ENCODE data around the gene ITPR3.

ITPR3 gene

GRCh38 chr6:33705955-33706725, 85.0 kb downstream of the ITPR3 start:
- no peak for DNase-seq

DNA sequence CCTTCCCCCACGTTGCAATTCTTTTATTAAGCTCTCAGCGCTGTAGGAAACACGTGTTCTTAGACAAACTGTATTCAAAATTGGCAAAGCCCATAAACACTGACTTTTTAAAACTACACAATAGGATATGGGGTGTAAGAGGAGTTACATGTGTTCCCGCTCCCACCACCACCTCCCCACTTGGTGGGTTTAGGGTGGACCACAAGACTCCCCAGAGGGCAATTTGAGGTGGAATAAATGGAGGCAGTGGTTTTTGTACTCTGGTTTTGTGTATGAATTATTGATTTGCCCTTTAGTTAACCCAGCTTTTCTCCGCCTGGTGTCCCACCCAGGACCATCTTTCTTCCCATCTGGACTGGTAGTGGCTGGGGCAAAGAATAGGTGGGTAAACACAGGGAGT, 86.6 kb downstream of the ITPR3 start:
- DNase-seq: no peak

GRCh38 chr6:33708516-33709204, 87.5 kb downstream of the ITPR3 start:
- DNase-seq: no peak

GRCh38 chr6:33709605-33710295, 88.6 kb downstream of the ITPR3 start:
- no peak for DNase-seq

- no peak for DNase-seq
Observed at GRCh38 chr6:33710296-33711121, 89.4 kb downstream of the ITPR3 start.

DNA sequence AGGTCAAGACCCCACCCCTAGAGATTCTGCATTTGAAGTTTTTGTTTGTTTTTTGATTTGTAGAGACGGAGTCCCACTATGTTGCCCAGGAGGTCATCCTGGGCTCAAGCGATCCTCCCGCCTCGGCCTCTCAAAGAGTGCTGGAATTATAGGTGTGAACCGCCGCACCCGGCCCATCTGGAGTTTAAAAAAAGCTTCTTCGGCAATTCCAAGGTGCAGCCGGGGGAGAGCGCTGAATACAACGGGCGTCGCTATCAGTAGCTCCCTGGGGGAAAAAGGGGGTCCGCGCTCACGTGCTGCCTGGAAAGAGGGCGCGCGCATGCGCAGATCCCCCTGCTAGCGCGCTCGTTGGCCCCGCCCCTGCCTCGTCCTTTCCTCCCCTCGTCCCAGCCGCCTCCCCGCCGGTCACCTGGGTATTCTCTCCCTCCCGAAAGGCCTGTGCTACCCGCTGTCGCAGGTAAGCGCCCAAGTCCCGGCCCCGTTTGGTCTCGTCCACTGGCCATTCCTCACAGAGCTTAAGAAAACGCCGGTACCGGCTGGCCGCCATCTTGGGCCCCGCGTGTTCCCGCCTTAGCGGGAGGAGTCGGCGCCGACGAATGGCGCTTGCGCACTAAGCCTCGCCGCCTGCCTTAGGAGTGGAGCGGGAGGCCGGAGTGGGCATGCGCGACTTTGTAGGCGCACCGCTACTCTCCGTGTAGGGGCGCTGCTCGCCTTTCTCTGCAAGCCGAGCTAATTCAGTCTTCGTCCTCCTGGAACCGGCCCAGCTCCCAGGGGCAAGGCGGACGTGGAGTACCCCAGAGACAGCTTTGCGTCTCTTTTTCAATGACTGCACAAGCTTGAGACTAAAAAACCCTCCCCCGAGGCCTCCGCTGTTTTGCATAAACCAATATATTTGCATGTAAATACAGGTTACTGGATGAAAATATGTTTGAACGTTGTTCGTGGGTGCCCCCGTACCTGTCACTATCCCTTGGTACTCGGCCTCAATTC, 90.3 kb downstream of the ITPR3 start, which contains the start of gene UQCC2:
TSS of gene UQCC2 (minus strand) at position 561 of the 990 bp plus-strand sequence. CDS start at position 547, 14 bp downstream.
- peak; percentile 95 to 98 for DNase-seq

GRCh38 chr6:33712914-33713313, 91.8 kb downstream of the ITPR3 start:
- DNase-seq: no peak

GRCh38 chr6:33713786-33714185, 92.7 kb downstream of the ITPR3 start:
- no peak for DNase-seq

DNA sequence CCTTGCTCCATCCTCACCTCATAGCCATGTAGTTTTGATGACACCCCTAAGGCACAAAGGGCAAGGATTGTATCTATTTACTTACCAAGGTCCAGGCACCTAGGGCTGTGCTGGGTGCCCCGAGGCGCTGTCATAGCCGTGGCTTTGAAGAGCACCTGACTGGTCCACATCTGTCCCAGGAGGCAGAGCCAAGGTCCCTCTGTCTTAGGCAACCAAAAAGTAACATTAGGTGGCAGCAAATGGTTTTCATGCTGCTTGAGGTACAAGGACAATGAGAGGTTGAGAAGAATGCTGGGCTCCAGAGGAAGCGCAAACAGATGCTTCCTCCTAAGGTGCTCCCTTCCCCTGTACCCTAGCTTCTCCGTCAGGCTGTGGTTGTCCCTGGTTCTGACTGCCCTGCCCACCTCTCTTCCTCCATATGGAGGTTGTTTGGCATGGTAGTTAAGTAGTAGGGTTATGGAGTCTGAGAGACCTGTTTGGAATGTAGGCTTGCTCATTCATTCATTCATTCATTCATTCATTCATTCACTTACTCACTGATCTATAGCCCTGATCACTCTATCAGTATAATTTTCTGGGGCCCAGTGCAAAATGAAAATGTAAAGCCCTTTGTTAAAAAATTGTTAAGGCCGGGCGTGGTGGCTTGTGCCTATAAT, 93.4 kb downstream of the ITPR3 start:
- DNase-seq: no peak

DNA sequence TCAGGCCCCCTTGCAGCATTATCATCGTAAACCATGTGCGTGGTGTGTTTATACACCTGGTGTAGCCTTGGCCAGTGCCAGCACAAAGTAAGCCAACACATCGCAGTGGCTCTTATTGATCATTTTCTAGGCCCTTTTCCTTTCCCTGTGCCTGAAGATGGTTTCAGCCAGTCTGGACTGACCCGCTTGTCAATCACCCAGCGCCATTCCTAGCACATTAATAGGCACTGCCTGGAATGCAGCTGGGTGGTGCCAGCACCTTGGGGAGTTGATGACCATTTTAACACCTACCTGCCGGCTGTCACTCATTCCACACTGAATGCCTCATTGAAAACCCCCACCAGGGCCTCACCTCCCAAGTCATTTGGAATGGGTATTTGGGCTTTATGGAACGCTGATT, 95.3 kb downstream of the ITPR3 start:
- no peak for DNase-seq

GRCh38 chr6:33716890-33717632, 95.9 kb downstream of the ITPR3 start:
- DNase-seq: no peak

GRCh38 chr6:33717934-33718455, 96.9 kb downstream of the ITPR3 start:
- DNase-seq: no peak

DNA sequence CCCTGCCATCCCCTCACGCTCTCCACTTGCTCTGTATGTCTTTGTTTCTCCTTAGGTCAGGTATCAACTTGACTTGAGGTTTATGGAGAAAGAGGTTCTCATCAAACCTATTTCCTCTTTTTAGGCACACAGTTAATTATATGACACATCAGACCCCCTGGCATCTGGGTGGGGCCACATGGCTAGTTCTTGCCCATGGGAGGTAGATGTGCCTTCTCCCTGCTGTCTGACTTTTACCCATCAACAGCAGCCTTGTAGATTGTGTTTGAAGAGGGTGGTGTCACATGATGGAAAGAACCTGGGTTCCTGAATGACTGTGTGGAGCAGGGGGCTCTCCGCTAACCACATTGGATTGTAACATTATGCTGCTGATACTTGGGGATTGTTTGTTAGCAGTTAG, 97.6 kb downstream of the ITPR3 start:
- DNase-seq: no peak

- DNase-seq: no peak
Observed at GRCh38 chr6:33719326-33719987, 98.3 kb downstream of the ITPR3 start.

DNA sequence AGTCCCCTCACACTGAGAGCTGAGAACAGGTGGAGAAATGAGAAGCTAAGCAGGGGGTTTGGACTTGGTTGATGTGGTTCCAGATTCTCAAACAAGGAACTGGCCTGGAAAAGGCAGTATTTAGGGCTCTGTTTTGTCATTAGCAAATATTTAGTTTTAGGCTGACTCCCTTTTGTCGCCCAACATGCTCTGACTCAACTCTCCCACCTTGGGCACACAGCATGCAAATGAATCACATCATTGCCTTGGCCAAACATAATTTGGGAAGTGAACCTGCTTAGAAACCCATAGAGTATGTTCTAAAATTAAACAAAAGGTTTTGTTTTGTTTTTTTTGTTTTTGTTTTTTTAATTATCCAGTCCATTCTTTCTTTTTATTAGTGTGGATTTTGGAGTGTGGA, 99.9 kb downstream of the ITPR3 start:
- peak in 1 of 2 donors; percentile 40 for DNase-seq

DNA sequence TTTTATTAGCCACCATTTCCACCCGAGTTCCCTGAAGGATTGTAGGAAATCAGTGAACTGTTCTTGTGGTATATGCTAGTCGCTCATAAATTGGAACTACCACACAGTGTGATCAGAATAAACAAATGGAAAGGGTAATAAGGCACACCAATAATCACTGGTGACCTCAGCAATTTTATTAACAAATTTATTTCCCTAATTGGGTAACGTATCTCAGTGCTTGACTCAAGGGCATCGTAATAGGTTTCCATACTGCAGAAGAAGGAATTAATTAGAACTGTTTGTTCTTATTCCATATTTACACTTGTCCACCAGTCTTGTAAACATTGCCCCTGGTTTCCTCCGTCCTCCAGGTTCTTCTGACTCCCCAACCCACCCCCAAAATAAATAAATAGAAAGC, 100.4 kb downstream of the ITPR3 start:
- no peak for DNase-seq

GRCh38 chr6:33722103-33722623, 101.0 kb downstream of the ITPR3 start:
- DNase-seq: no peak

DNA sequence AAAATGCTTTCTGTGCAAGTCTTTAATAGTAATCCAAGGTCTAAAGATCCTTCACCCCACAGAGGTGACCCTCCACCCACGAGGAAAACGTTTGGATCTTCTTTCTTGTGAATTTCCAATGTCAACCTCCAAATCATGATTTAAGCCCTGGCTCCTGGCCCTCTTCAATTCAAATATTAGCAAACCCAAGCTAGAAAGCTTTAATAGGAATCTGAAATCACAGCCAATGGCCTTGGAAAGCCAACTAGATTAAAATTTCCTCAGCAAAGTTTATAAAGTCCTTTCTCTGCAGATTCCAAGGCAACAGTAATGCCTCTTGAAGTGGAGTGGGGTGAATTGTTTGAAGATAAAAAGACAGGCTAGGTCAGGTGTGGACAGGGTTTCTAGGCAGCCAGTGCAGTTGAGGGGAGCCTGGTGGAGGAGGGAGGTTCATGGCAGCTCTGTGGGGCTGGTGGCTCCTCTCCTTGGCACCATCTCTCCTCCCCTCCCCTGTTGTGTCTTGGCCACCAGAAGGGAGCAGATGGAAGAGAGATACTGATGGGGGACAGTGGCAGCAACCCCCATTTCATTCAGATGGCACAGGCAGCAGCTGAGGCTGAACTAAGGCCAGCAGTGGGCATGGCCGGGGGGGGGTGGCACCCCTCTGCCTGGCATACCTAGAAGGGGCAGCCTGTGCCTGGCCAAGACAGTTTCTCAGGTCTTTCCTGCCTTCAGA, 102.4 kb downstream of the ITPR3 start:
- DNase-seq: no peak
